Activated B cell treated with CpG ODN at 0.5 μM for 24 hours (primary cell): ENCODE results near the gene ASAP2. TPM values are rescaled to one million over a fixed set of nuclear protein-coding genes. Genes with fewer than 3 reads are reported as not detected.

Experiments
- ATAC-seq: fragments of 200-7000 bp; cut with Tn5 transposase; one replicate; pipeline ENCODE4 v1.10.0; 2021; ENCODE audit warnings: low read depth, mild to moderate bottlenecking, moderate library complexity
- CTCF ChIA-PET: fragments of 350-600 bp; sonication (Branson Sonifier 250); formaldehyde crosslinking; loops from one replicate; lab custom pipeline; 2021; ENCODE audit warnings: antibody characterized with exemption; lab: Charles Lee
- POLR2A ChIA-PET: fragments of 350-600 bp; sonication (Branson Sonifier 250); formaldehyde crosslinking; loops from one replicate; lab custom pipeline; 2021; ENCODE audit warnings: antibody characterized with exemption; lab: Charles Lee
- DNase-seq: peaks from one replicate; pipeline ENCODE4 v3.0.0; 2022
- H3K27ac Mint-ChIP-seq: one replicate; pipeline ENCODE4 v1.8.0; 2020; ENCODE audit warnings: mixed read lengths
- H3K27me3 Mint-ChIP-seq: one replicate; pipeline ENCODE4 v1.8.0; 2021; ENCODE audit warnings: mixed read lengths
- H3K36me3 Mint-ChIP-seq: one replicate; pipeline ENCODE4 v1.8.0; 2021; ENCODE audit warnings: low read depth, mixed read lengths
- H3K4me1 Mint-ChIP-seq: one replicate; pipeline ENCODE4 v1.8.0; 2021; ENCODE audit warnings: mixed read lengths
- H3K4me3 Mint-ChIP-seq: one replicate; pipeline ENCODE4 v1.8.0; 2020; ENCODE audit warnings: mild to moderate bottlenecking, mixed read lengths
- H3K9me3 Mint-ChIP-seq: one replicate; pipeline ENCODE4 v1.8.0; 2020; ENCODE audit warnings: mixed read lengths
- intact Hi-C: fragments of 100-400 bp; cut with micrococcal nuclease; formaldehyde crosslinking; loops from one replicate; pipeline ENCODE4 v1.15.1; 2024
- total RNA-seq: library from RNA; stranded (reverse); gene quantifications from 2 replicates; pipeline ENCODE4 v1.2.3, GENCODE V29; 2022
- TF ChIP-seq, protein P1 (sequence below): fragments of 200-600 bp; IDR thresholded peaks from one replicate; pipeline ENCODE4 v1.8.0; 2022; ENCODE audit warnings: antibody characterized with exemption, mild to moderate bottlenecking

Gene ASAP2
- total RNA-seq, 1 donor from 2014 or later, result not detected

DNA sequence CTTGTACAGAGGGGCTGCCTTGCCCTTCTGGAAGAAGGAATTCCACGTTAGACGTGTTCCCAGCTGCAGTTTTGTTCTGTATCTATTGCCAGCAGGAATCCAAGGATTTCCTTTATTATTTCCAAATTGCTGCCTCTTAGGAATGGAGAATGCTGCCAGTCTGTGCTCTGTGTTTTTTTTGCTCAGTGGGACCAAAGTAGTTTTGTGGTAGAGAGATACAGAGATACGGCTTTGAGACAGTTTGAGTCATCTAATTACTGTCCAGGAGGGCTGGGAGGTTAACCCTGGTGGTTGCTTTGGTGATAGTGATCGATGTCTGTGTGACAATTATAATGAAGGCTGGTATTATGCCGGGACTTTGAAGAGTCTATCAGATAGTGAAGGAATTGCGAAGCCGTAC lies 26.3 kb downstream of the ASAP2 start:
- intact Hi-C loops, result no loop called here

DNA sequence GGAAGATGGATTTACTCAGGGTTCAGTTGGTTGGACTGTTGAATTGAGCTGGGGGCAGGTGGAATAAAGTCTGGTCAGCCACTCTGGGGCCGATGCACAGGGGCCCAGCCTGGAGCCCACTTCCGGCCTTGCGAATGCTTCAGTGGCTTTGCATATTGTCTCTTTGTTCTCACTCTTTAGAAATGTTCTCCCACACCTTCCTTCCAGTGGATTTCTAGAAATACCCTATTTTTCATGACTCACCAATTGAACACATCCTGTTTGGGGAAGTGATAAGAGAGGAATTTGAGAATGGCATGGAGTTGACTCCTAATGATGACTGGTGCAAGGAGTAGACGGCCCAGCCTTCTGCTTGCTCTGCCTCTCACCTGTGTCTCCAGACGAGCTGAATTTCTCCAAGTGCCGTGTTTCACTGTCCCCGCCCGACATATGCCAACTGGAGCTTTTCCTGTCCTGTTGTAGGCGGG lies 28.1 kb downstream of the ASAP2 start:
- intact Hi-C loops, result no loop called here
- Mint-ChIP-seq H3K27ac (no peak overlapping the region), H3K4me3 (no peak overlapping the region), H3K4me1 (no peaks in the 10 kb centered on the region), H3K9me3 (no peaks in the 10 kb centered on the region), H3K36me3 (no peaks in the 10 kb centered on the region), H3K27me3 (peaks cover 12% of the 10 kb centered on the region)
- CTCF ChIA-PET, result no interaction called here
- DNase-seq (no peak), ATAC-seq (no peak)
- TF ChIP-seq, protein P1, sequence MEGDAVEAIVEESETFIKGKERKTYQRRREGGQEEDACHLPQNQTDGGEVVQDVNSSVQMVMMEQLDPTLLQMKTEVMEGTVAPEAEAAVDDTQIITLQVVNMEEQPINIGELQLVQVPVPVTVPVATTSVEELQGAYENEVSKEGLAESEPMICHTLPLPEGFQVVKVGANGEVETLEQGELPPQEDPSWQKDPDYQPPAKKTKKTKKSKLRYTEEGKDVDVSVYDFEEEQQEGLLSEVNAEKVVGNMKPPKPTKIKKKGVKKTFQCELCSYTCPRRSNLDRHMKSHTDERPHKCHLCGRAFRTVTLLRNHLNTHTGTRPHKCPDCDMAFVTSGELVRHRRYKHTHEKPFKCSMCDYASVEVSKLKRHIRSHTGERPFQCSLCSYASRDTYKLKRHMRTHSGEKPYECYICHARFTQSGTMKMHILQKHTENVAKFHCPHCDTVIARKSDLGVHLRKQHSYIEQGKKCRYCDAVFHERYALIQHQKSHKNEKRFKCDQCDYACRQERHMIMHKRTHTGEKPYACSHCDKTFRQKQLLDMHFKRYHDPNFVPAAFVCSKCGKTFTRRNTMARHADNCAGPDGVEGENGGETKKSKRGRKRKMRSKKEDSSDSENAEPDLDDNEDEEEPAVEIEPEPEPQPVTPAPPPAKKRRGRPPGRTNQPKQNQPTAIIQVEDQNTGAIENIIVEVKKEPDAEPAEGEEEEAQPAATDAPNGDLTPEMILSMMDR, result no peak
- POLR2A ChIA-PET, result no interaction called here

More for the DNA sequence above, 26.3 kb downstream of the ASAP2 start:
- ChIA-PET POLR2A (no interaction called here), CTCF (no interaction called here)
- DNase-seq (no peak), ATAC-seq (no peak)
- no peak overlapping the region for H3K4me3 Mint-ChIP-seq
- H3K27ac Mint-ChIP-seq, result no peak overlapping the region
- no peaks in the 10 kb centered on the region for H3K9me3 Mint-ChIP-seq
- TF ChIP-seq, protein P1, result no peak
- peaks cover 19% of the 10 kb centered on the region for H3K27me3 Mint-ChIP-seq
- H3K4me1 Mint-ChIP-seq, result no peaks in the 10 kb centered on the region
- H3K36me3 Mint-ChIP-seq, result no peaks in the 10 kb centered on the region

DNA sequence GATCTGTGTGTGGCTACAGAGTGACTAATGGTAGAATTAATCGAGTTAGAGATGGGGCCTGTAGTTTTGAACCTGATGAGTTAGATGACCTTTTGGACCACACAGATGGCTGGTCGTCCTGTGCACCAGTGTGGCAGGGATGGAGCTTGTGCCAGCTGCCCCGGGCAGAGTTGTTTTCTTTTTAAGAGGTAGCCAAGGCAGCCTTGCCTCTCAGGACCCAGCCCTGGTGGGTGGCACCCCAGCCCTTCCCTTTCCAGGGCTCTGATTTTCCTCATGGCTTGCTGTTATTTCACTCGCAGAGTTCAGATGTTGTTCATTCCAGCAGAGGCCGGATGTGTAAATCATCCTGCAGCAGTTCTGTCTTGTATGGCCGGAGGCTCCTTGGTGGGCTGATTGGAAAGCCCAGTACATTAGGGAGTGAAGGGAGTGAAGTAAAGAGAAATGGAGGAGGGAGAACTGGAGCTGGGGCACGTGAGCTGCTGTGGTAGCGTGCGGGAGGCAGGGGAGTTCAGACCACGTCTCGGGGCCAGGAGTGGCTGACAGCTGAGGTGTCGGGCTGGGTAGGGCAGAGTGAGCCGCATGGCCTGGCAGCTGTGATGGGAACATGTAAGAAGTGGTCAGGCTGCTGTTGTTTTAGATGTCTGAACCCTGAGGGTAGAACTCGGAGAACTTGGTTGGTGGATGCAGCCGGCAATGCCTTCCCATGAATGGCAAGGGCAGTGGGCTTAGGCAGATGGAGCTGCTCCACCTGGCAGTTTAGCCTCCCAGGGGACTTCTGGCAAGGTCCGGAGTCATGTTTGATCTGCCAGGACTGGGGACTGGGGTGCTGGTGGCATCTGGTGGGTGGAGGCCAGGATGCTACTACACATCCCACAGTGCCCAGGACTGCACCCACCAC lies 28.8 kb downstream of the ASAP2 start:
- no peaks in the 10 kb centered on the region for H3K4me1 Mint-ChIP-seq
- ChIA-PET POLR2A (no interaction called here), CTCF (no interaction called here)
- no peak for ATAC-seq
- no peaks in the 10 kb centered on the region for H3K9me3 Mint-ChIP-seq
- TF ChIP-seq, protein P1, result no peak
- H3K4me3 Mint-ChIP-seq, result no peak overlapping the region
- intact Hi-C loops, result no loop called here
- no peaks in the 10 kb centered on the region for H3K36me3 Mint-ChIP-seq
- DNase-seq, result no peak
- no peak overlapping the region for H3K27ac Mint-ChIP-seq
- peaks cover 10% of the 10 kb centered on the region for H3K27me3 Mint-ChIP-seq

DNA sequence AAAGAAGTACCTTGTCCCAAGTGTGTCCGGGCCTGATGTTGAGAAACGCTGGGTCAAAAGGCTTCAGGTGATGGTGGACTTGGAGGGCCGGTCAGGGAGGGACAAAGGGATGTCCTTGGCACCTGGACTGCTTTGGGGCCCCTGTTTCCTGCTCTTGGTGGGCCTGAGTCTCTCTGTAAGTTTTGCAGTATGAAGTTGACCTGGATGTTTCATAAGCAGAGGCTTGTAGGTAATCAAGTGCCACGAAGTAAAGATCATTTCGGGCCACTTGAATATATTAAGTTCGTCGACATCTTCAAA lies 29.4 kb downstream of the ASAP2 start:
- no peak for DNase-seq
- no peaks in the 10 kb centered on the region for H3K36me3 Mint-ChIP-seq
- H3K9me3 Mint-ChIP-seq, result no peaks in the 10 kb centered on the region
- TF ChIP-seq, protein P1, result no peak
- H3K27me3 Mint-ChIP-seq, result peaks cover 10% of the 10 kb centered on the region
- H3K27ac Mint-ChIP-seq, result no peak overlapping the region
- ATAC-seq, result no peak
- ChIA-PET CTCF (no interaction called here), POLR2A (no interaction called here)
- intact Hi-C loops, result no loop called here
- no peak overlapping the region for H3K4me3 Mint-ChIP-seq
- H3K4me1 Mint-ChIP-seq, result no peaks in the 10 kb centered on the region

DNA sequence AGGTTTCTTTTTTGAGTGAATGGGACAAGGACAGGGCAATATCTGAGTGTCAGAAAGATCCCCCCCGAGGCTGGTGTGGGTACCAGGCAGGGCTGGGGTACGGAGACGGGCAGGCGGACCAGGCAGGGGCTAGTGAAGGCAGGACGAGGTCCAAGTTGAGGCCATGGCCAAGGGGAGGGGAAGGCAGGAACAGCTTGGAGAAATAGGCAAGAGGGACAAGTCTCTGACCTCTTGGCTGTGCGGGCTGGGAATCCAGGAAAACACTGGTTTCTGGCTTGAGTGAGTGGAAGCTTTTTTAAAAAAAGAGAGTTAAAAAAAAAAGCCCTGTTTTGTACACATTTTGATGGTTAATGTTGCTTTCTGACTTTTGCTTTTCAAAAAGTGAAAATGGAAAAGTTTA lies 30.3 kb downstream of the ASAP2 start:
- TF ChIP-seq, protein P1, result no peak
- Mint-ChIP-seq H3K4me3 (no peak overlapping the region), H3K36me3 (no peaks in the 10 kb centered on the region), H3K27ac (no peak overlapping the region), H3K9me3 (no peaks in the 10 kb centered on the region), H3K27me3 (peaks cover 7% of the 10 kb centered on the region), H3K4me1 (no peaks in the 10 kb centered on the region)
- ChIA-PET POLR2A (no interaction called here), CTCF (no interaction called here)
- intact Hi-C loops, result no loop called here
- ATAC-seq, result no peak
- DNase-seq, result no peak
